ENCODE results near the gene KLHDC2. TPM values are rescaled to one million over a fixed set of nuclear protein-coding genes. Genes with fewer than 3 reads are reported as not detected.
"Not testable (repeated sequence)": the region's sequence is repeated elsewhere in the genome, so short reads cannot be mapped to it uniquely, and the experiment has no call there.

KLHDC2 gene
- total RNA-seq, 1 experiment from 2014 or later = 26.8 TPM

DNA sequence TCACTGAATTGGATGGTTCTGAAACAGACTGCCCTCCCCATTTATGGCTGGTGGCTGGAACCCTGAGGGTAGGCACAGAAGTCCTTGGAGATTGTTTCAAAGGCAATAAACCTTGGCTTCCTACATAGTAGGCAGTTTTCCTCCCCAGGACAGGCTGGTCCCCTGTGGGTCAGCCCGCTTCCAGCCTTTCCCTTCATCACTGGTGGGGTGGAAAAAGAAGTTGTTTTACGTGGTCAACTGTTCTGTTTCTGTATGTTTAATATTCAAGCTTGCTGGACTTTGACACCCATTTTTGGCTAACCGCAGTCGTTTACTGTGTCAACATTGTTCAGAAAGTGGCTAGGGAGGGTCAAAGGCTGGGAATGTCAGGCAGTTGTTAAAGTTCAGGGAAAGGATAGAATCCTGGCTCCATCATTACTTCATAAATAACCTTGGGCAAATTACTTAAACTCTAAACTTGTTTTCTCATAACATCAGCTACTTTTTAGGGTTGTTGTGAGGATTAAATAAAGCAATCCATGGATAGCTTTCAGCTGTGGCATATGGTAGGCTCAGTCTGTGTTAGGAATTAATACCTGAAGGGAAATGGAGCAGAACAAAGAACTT is 2.4 kb downstream of the KLHDC2 start:
- DNase-seq = peak; percentile 61
- Mint-ChIP-seq H3K4me3 (ENCODE audit: low read depth, unreplicated experiment) (peak overlapping the region; percentile 85), H3K27me3 (ENCODE audit: unreplicated experiment) (no peaks in the 10 kb centered on the region), H3K27ac (ENCODE audit: unreplicated experiment) (peak overlapping the region; percentile 78), H3K4me1 (ENCODE audit: low read depth, unreplicated experiment) (peaks cover 28% of the 10 kb centered on the region), H3K9me3 (ENCODE audit: low read depth, unreplicated experiment) (no peaks in the 10 kb centered on the region), H3K36me3 (ENCODE audit: insufficient read depth, unreplicated experiment) (peaks cover 48% of the 10 kb centered on the region)
- TF ChIP-seq, protein P1, sequence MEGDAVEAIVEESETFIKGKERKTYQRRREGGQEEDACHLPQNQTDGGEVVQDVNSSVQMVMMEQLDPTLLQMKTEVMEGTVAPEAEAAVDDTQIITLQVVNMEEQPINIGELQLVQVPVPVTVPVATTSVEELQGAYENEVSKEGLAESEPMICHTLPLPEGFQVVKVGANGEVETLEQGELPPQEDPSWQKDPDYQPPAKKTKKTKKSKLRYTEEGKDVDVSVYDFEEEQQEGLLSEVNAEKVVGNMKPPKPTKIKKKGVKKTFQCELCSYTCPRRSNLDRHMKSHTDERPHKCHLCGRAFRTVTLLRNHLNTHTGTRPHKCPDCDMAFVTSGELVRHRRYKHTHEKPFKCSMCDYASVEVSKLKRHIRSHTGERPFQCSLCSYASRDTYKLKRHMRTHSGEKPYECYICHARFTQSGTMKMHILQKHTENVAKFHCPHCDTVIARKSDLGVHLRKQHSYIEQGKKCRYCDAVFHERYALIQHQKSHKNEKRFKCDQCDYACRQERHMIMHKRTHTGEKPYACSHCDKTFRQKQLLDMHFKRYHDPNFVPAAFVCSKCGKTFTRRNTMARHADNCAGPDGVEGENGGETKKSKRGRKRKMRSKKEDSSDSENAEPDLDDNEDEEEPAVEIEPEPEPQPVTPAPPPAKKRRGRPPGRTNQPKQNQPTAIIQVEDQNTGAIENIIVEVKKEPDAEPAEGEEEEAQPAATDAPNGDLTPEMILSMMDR (IDR thresholded peaks at IDR 0.05; ENCODE audit: unreplicated experiment) = no peak
- CTCF ChIA-PET = interaction anchor here (0.6 to 3.8 kb wide), 6 partner anchors 82 to 309 kb away, joined by 3 to 27 read pairs (median 4); partner anchors contain the start of genes DNAAF2 and NEMF
- TSS peak; percentile 11 for BruUV-seq (replicated peaks)
- intact Hi-C loops (cut with micrococcal nuclease; ENCODE audit: unreplicated experiment) = no loop called here

- intact Hi-C loops (cut with micrococcal nuclease; ENCODE audit: unreplicated experiment); H3K9me3 Mint-ChIP-seq (ENCODE audit: low read depth, unreplicated experiment); H3K27me3 Mint-ChIP-seq (ENCODE audit: unreplicated experiment); BruUV-seq (replicated peaks); DNase-seq; H3K4me3 Mint-ChIP-seq (ENCODE audit: low read depth, unreplicated experiment); H3K27ac Mint-ChIP-seq (ENCODE audit: unreplicated experiment): not testable (repeated sequence)
- peaks cover 52% of the 10 kb centered on the region for H3K36me3 Mint-ChIP-seq (ENCODE audit: insufficient read depth, unreplicated experiment)
- CTCF ChIA-PET = interaction anchor here (0.7 to 1.2 kb wide), 2 partner anchors 9 to 341 kb away, joined by 3 to 4 read pairs; no protein-coding TSS in a partner anchor
- H3K4me1 Mint-ChIP-seq (ENCODE audit: low read depth, unreplicated experiment) = peaks cover 26% of the 10 kb centered on the region
Measured at GRCh38 chr14:49771691-49772090, 3.7 kb downstream of the KLHDC2 start.

- CTCF ChIA-PET = no interaction called here
- Mint-ChIP-seq H3K27me3 (ENCODE audit: unreplicated experiment) (no peaks in the 10 kb centered on the region), H3K4me3 (ENCODE audit: low read depth, unreplicated experiment) (no peak overlapping the region), H3K9me3 (ENCODE audit: low read depth, unreplicated experiment) (no peaks in the 10 kb centered on the region), H3K36me3 (ENCODE audit: insufficient read depth, unreplicated experiment) (peaks cover 46% of the 10 kb centered on the region), H3K4me1 (ENCODE audit: low read depth, unreplicated experiment) (peaks cover 20% of the 10 kb centered on the region), H3K27ac (ENCODE audit: unreplicated experiment) (no peak overlapping the region)
- DNase-seq = no peak
- BruUV-seq (replicated peaks) = no TSS peak
- TF ChIP-seq, protein P1 (IDR thresholded peaks at IDR 0.05; ENCODE audit: unreplicated experiment) = no peak
- intact Hi-C loops (cut with micrococcal nuclease; ENCODE audit: unreplicated experiment) = no loop called here
Measured at GRCh38 chr14:49774106-49774505, 6.2 kb downstream of the KLHDC2 start.

DNA sequence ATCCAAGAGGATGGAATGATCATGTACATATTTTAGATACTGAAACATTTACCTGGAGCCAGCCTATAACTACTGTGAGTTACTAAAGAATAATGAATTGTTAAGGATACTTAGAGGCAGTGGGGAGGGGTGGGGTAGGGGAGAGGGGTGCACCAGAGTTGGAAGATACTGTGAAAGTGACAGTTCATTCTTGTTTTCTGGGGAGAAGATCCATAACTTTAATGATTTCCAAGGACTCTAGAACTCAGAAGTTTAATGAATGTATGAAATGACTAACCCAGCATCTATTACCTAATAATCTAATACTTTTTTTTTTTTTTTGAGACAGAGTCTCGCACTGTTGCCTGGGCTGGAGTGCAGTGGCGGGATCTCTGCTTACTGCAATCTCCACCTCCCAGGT is 10.5 kb downstream of the KLHDC2 start:
- intact Hi-C loops (cut with micrococcal nuclease; ENCODE audit: unreplicated experiment) = no loop called here
- no peak overlapping the region for H3K4me3 Mint-ChIP-seq (ENCODE audit: low read depth, unreplicated experiment)
- no peaks in the 10 kb centered on the region for H3K4me1 Mint-ChIP-seq (ENCODE audit: low read depth, unreplicated experiment)
- CTCF ChIA-PET = no interaction called here
- H3K27ac Mint-ChIP-seq (ENCODE audit: unreplicated experiment) = no peak overlapping the region
- H3K27me3 Mint-ChIP-seq (ENCODE audit: unreplicated experiment) = no peaks in the 10 kb centered on the region
- no peak for DNase-seq
- BruUV-seq (replicated peaks) = no TSS peak
- H3K9me3 Mint-ChIP-seq (ENCODE audit: low read depth, unreplicated experiment) = no peaks in the 10 kb centered on the region
- TF ChIP-seq, protein P1 (IDR thresholded peaks at IDR 0.05; ENCODE audit: unreplicated experiment) = no peak
- H3K36me3 Mint-ChIP-seq (ENCODE audit: insufficient read depth, unreplicated experiment) = peaks cover 45% of the 10 kb centered on the region

DNA sequence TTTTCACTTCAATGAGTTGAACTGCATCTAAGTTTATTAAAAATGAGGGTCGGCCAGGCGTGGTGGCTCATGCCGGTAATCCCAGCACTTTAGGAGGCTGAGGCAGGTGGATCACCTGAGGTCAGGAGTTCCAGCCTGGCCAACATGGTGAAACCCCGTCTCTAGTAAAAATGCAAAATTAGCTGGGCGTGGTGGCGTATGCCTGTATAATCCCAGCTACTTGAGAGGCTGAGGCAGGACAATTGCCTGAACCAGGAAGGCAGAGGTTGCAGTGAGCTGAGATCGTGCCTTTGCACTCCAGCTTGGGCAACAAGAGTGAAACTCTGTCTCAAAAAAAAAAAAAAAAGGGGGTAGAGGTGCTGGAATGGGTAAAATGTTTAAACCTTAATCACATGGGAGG is 13.1 kb downstream of the KLHDC2 start:
- H3K27ac Mint-ChIP-seq (ENCODE audit: unreplicated experiment); H3K4me1 Mint-ChIP-seq (ENCODE audit: low read depth, unreplicated experiment); BruUV-seq (replicated peaks); H3K27me3 Mint-ChIP-seq (ENCODE audit: unreplicated experiment); H3K4me3 Mint-ChIP-seq (ENCODE audit: low read depth, unreplicated experiment); H3K9me3 Mint-ChIP-seq (ENCODE audit: low read depth, unreplicated experiment); DNase-seq; intact Hi-C loops (cut with micrococcal nuclease; ENCODE audit: unreplicated experiment): not testable (repeated sequence)
- H3K36me3 Mint-ChIP-seq (ENCODE audit: insufficient read depth, unreplicated experiment) = peaks cover 42% of the 10 kb centered on the region
- CTCF ChIA-PET = interaction anchor here (1.2 kb wide), 1 partner anchor 10 kb away, joined by 4 read pairs; no protein-coding TSS in a partner anchor
